Neural cell (in vitro differentiated cells): ENCODE measurements around the gene DIO2. TPM values are rescaled to one million over a fixed set of nuclear protein-coding genes. Genes with fewer than 3 reads are reported as not detected.

Source experiments
- H2AFZ ChIP-seq: fragments of 200-600, 300-800 bp; sonication (generic), shearing (Covaris generic); 2 replicates; pipeline ENCODE4 v1.6.0; 2014; ENCODE audit warnings: low read depth, mild to moderate bottlenecking, antibody characterized with exemption, low read length, moderate library complexity
- H3F3A ChIP-seq: fragments of 200-600 bp; shearing (Covaris generic); 2 replicates; pipeline ENCODE4 v1.6.1; 2016; ENCODE audit warnings: mild to moderate bottlenecking, moderate library complexity, mixed read lengths, antibody characterized with exemption, low read length; ENCODE audit not compliant: insufficient read depth, poor library complexity, severe bottlenecking
- H3K27ac ChIP-seq: fragments of 200-600, 300-800 bp; sonication (generic), shearing (Covaris generic); 2 replicates; pipeline ENCODE4 v1.5.1; 2014; ENCODE audit warnings: mild to moderate bottlenecking, low read length, moderate library complexity
- H3K27me3 ChIP-seq: fragments of 300-800, 200-600 bp; sonication (generic), shearing (Covaris generic); 2 replicates; pipeline ENCODE4 v1.6.0; 2014; ENCODE audit warnings: mild to moderate bottlenecking, low read depth, low read length, moderate library complexity; ENCODE audit not compliant: insufficient read depth
- H3K36me3 ChIP-seq: fragments of 300-800, 200-600 bp; sonication (generic), shearing (Covaris generic); 2 replicates; pipeline ENCODE4 v1.5.1; 2014; ENCODE audit warnings: mild to moderate bottlenecking, antibody characterized with exemption, low read length, moderate library complexity; ENCODE audit not compliant: insufficient read depth
- H3K4me2 ChIP-seq: fragments of 300-800, 200-600 bp; sonication (generic), shearing (Covaris generic); 2 replicates; pipeline ENCODE4 v1.6.0; 2014; ENCODE audit warnings: mild to moderate bottlenecking, low read length
- H3K4me3 ChIP-seq: fragments of 300-800, 200-600 bp; sonication (generic), shearing (Covaris generic); 2 replicates; pipeline ENCODE4 v1.5.1; 2014; ENCODE audit warnings: mild to moderate bottlenecking, low read length, moderate library complexity
- H3K79me2 ChIP-seq: fragments of 200-600 bp; shearing (Covaris generic); replicated peaks from 2 replicates; pipeline ENCODE4 v1.6.0; 2014; ENCODE audit warnings: mild to moderate bottlenecking, low read length, moderate library complexity; ENCODE audit not compliant: insufficient read depth
- H3K9ac ChIP-seq: fragments of 300-800, 200-600 bp; sonication (generic), shearing (Covaris generic); 2 replicates; pipeline ENCODE4 v1.6.1; 2016; ENCODE audit warnings: mild to moderate bottlenecking, low read length, mixed read lengths
- H3K9me2 ChIP-seq: fragments of 200-600 bp; shearing (Covaris generic); 2 replicates; pipeline ENCODE4 v1.6.1; 2016; ENCODE audit warnings: mild to moderate bottlenecking, low read length, mixed read lengths; ENCODE audit not compliant: insufficient read depth
- H3K9me3 ChIP-seq: fragments of 200-600, 300-800 bp; sonication (generic), shearing (Covaris generic); 2 replicates; pipeline ENCODE4 v1.6.1; 2016; ENCODE audit warnings: mild to moderate bottlenecking, mixed run types, low read length, moderate library complexity, mixed read lengths
- H4K20me1 ChIP-seq: fragments of 200-600 bp; shearing (Covaris generic); 2 replicates; pipeline ENCODE4 v1.6.1; 2016; ENCODE audit warnings: mild to moderate bottlenecking, mixed run types; ENCODE audit not compliant: insufficient read depth
- EP300 ChIP-seq: fragments of 450-650 bp; conservative IDR thresholded peaks from 2 replicates; pipeline ENCODE4 v1.6.1; 2014; ENCODE audit warnings: antibody characterized with exemption, mild to moderate bottlenecking, moderate library complexity; ENCODE audit not compliant: poor library complexity, severe bottlenecking
- EZH2 ChIP-seq: fragments of 200-600, 300-800 bp; shearing (Covaris generic), sonication (generic); IDR thresholded peaks from 2 replicates; pipeline ENCODE4 v1.6.1; 2014; ENCODE audit warnings: antibody characterized with exemption, low read length, borderline replicate concordance, mild to moderate bottlenecking; ENCODE audit not compliant: insufficient read depth, poor library complexity, severe bottlenecking
- MXI1 ChIP-seq: fragments of 450-650 bp; conservative IDR thresholded peaks from 2 replicates; pipeline ENCODE4 v1.6.1; 2014; ENCODE audit warnings: antibody characterized with exemption, mild to moderate bottlenecking; ENCODE audit not compliant: poor library complexity, severe bottlenecking
- POLR2AphosphoS5 ChIP-seq: IDR thresholded peaks from 2 replicates; pipeline ENCODE4 v1.6.1; 2012
- RAD21 ChIP-seq: fragments of 450-650 bp; conservative IDR thresholded peaks from 2 replicates; pipeline ENCODE4 v1.6.1; 2014; ENCODE audit warnings: antibody characterized with exemption, mild to moderate bottlenecking, moderate library complexity
- SMC3 ChIP-seq: fragments of 450-650 bp; conservative IDR thresholded peaks from 2 replicates; pipeline ENCODE4 v1.6.1; 2014; ENCODE audit warnings: antibody characterized with exemption, mild to moderate bottlenecking, moderate library complexity; ENCODE audit not compliant: poor library complexity
- TAF1 ChIP-seq: IDR thresholded peaks from 2 replicates; pipeline ENCODE4 v1.6.1; 2012; ENCODE audit warnings: low read depth
- polyA plus RNA-seq: library from polyadenylated mRNA; depleted of rRNA; stranded (reverse); fragments of >200 nt; gene quantifications from 2 replicates; pipeline ENCODE4 v1.2.3, GENCODE V29; 2014
- TF ChIP-seq, protein P1 (sequence below): fragments of 450-650 bp; IDR thresholded peaks from 2 replicates; pipeline ENCODE4 v1.5.1; 2014; ENCODE audit warnings: antibody characterized with exemption, mild to moderate bottlenecking, moderate library complexity; ENCODE audit not compliant: poor library complexity, severe bottlenecking
- TF ChIP-seq, protein P2 (sequence below): IDR thresholded peaks from 2 replicates; pipeline ENCODE4 v1.6.1; 2012; ENCODE audit warnings: borderline replicate concordance

DIO2 gene
- polyA plus RNA-seq, 1 donor from 2014 or later: 1.3 TPM

DNA sequence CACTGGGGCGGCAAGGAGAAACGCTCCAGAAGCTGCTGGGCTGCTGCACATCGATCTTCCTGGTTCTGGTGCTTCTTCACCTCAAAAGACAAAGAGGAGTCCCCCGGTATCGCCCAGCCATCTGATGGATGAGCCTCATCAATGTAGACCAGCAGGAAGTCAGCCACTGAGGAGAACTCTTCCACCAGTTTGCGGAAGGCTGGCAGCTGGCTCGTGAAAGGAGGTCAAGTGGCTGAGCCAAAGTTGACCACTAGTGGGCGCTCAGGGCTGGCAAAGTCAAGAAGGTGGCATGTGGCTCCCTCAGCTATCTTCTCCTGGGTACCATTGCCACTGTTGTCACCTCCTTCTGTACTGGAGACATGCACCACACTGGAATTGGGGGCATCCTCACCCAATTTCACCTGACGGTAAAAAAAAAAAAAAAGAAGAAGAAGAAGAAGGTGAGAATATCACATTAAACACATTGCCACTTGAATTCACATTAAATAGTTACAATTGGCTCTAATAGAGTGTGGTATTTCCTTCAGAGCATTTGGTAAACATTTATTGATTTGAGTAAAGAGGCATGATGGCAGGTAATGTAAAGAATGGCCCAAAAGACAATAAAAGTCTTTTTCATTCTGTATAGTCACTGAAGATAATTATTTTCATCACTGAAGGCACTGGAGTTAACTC is 8.3 kb downstream of the DIO2 start:
- H3F3A ChIP-seq: no peaks in the 10 kb centered on the region
- H3K9ac ChIP-seq: no peak overlapping the region
- H3K9me3 ChIP-seq: no peaks in the 10 kb centered on the region
- H3K9me2 ChIP-seq: no peaks in the 10 kb centered on the region
- H2AFZ ChIP-seq: no peak overlapping the region
- H3K36me3 ChIP-seq: no peaks in the 10 kb centered on the region
- H4K20me1 ChIP-seq: no peaks in the 10 kb centered on the region
- H3K79me2 ChIP-seq: no peaks in the 10 kb centered on the region
- H3K4me2 ChIP-seq: no peak overlapping the region
- TF ChIP-seq POLR2AphosphoS5 (no peak), RAD21 (no peak), SMC3 (no peak), EZH2 (no peak), EP300 (no peak), MXI1 (no peak), TAF1 (no peak)
- TF ChIP-seq, protein P1, sequence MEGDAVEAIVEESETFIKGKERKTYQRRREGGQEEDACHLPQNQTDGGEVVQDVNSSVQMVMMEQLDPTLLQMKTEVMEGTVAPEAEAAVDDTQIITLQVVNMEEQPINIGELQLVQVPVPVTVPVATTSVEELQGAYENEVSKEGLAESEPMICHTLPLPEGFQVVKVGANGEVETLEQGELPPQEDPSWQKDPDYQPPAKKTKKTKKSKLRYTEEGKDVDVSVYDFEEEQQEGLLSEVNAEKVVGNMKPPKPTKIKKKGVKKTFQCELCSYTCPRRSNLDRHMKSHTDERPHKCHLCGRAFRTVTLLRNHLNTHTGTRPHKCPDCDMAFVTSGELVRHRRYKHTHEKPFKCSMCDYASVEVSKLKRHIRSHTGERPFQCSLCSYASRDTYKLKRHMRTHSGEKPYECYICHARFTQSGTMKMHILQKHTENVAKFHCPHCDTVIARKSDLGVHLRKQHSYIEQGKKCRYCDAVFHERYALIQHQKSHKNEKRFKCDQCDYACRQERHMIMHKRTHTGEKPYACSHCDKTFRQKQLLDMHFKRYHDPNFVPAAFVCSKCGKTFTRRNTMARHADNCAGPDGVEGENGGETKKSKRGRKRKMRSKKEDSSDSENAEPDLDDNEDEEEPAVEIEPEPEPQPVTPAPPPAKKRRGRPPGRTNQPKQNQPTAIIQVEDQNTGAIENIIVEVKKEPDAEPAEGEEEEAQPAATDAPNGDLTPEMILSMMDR: no peak
- TF ChIP-seq, protein P2, sequence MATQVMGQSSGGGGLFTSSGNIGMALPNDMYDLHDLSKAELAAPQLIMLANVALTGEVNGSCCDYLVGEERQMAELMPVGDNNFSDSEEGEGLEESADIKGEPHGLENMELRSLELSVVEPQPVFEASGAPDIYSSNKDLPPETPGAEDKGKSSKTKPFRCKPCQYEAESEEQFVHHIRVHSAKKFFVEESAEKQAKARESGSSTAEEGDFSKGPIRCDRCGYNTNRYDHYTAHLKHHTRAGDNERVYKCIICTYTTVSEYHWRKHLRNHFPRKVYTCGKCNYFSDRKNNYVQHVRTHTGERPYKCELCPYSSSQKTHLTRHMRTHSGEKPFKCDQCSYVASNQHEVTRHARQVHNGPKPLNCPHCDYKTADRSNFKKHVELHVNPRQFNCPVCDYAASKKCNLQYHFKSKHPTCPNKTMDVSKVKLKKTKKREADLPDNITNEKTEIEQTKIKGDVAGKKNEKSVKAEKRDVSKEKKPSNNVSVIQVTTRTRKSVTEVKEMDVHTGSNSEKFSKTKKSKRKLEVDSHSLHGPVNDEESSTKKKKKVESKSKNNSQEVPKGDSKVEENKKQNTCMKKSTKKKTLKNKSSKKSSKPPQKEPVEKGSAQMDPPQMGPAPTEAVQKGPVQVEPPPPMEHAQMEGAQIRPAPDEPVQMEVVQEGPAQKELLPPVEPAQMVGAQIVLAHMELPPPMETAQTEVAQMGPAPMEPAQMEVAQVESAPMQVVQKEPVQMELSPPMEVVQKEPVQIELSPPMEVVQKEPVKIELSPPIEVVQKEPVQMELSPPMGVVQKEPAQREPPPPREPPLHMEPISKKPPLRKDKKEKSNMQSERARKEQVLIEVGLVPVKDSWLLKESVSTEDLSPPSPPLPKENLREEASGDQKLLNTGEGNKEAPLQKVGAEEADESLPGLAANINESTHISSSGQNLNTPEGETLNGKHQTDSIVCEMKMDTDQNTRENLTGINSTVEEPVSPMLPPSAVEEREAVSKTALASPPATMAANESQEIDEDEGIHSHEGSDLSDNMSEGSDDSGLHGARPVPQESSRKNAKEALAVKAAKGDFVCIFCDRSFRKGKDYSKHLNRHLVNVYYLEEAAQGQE: no peak
- H3K27ac ChIP-seq: no peak overlapping the region
- no peak overlapping the region for H3K4me3 ChIP-seq
- H3K27me3 ChIP-seq: no peaks in the 10 kb centered on the region

DNA sequence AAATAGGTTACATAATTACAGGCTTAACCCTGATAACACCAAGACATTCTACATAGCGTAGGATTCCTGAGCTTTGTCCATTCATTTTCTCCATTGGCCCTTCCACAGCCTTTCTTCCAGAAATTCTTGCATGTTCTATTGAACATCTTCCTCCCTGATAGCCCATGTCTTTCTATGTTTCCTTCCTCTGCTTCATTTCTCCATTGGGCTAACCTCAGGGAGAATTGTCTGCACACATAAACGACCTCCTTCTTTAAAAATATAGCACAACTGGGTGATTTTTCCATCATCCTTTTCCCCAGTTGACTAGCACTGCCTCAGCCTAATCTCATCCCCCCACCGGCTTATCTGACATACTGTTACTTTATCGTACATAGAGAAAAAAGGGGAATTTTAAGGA is 11.2 kb downstream of the DIO2 start:
- H2AFZ ChIP-seq: no peak overlapping the region
- no peaks in the 10 kb centered on the region for H3K79me2 ChIP-seq
- H3K4me2 ChIP-seq: no peak overlapping the region
- H3K9me3 ChIP-seq: no peaks in the 10 kb centered on the region
- no peak overlapping the region for H3K4me3 ChIP-seq
- no peak overlapping the region for H3K27ac ChIP-seq
- H3K27me3 ChIP-seq: no peaks in the 10 kb centered on the region
- no peaks in the 10 kb centered on the region for H3K36me3 ChIP-seq
- no peaks in the 10 kb centered on the region for H4K20me1 ChIP-seq
- no peaks in the 10 kb centered on the region for H3K9me2 ChIP-seq
- H3F3A ChIP-seq: no peaks in the 10 kb centered on the region
- TF ChIP-seq, protein P1: no peak
- no peak overlapping the region for H3K9ac ChIP-seq
